T-helper 2 cell treated with Interferon-gamma antibody and Interleukin-4, amounts not matched to agents 5 μg/mL and 100 μg/mL, for 36 hours (primary cell): ENCODE data around the gene SUN5.

Experiments used
- DNase-seq: peaks from one replicate; pipeline ENCODE4 v3.0.0; 2021; ENCODE audit warnings: low spot score
- H3K27ac Mint-ChIP-seq: one replicate; pipeline ENCODE4 v1.8.0; 2021; ENCODE audit warnings: mild to moderate bottlenecking, mixed read lengths
- H3K27me3 Mint-ChIP-seq: one replicate; pipeline ENCODE4 v1.8.0; 2021; ENCODE audit warnings: low read depth, mixed read lengths
- H3K36me3 Mint-ChIP-seq: one replicate; pipeline ENCODE4 v1.8.0; 2021; ENCODE audit warnings: low read depth, mixed read lengths
- H3K4me1 Mint-ChIP-seq: one replicate; pipeline ENCODE4 v1.8.0; 2021; ENCODE audit warnings: low read depth, mixed read lengths
- H3K4me3 Mint-ChIP-seq: one replicate; pipeline ENCODE4 v1.8.0; 2022; ENCODE audit warnings: mild to moderate bottlenecking, moderate library complexity, mixed read lengths
- H3K9me3 Mint-ChIP-seq: one replicate; pipeline ENCODE4 v1.8.0; 2021; ENCODE audit warnings: mixed read lengths

Gene SUN5

DNA sequence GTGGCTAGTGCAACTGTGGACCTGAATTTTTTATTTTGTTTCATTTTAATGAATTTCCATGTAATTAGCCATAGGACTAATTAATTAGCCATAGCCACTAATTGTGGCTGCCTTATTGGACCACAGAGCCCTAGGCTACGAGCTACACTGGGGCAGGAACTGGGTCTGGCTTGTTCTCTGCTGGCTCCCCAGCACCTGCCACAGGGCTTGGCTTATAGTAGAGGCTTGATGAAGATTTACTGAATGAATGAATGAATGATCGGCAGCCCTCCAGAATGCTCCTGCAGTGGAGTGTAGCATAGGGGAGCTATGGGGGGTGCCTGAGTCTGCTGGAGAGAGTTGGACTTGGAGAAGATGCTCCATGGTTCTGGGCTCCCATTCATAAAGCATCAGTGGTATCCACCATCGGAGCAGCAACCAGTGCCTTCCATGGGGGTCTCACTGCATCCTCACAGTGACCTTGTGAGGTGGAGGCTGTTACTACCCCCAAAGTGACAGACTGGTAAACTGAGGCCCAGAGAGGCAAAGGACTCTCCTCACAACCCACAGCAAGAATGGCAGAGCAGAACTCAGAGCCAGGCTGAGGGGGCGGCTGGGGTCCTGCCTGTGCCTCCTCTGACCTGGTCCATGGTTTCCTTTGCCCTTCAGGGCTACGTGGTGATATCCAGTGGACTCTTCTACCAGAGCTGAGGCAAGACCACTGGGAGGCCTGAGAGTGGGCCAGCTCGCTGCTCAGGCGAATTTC, 18.6 kb upstream of the SUN5 start:
- Mint-ChIP-seq H3K4me3 (no peak overlapping the region), H3K9me3 (no peaks in the 10 kb centered on the region), H3K27ac (no peak overlapping the region), H3K36me3 (no peaks in the 10 kb centered on the region), H3K4me1 (no peaks in the 10 kb centered on the region), H3K27me3 (no peaks in the 10 kb centered on the region)
- no peak for DNase-seq

GRCh38 chr20:33022289-33022688, 18.1 kb upstream of the SUN5 start:
- no peak for DNase-seq
- Mint-ChIP-seq H3K9me3 (no peaks in the 10 kb centered on the region), H3K4me1 (no peaks in the 10 kb centered on the region), H3K27ac (no peak overlapping the region), H3K36me3 (no peaks in the 10 kb centered on the region), H3K27me3 (peaks cover 3% of the 10 kb centered on the region), H3K4me3 (no peak overlapping the region)

GRCh38 chr20:33021879-33022278, 17.6 kb upstream of the SUN5 start:
- Mint-ChIP-seq H3K4me3 (no peak overlapping the region), H3K27ac (no peak overlapping the region), H3K9me3 (no peaks in the 10 kb centered on the region), H3K4me1 (no peaks in the 10 kb centered on the region), H3K36me3 (no peaks in the 10 kb centered on the region), H3K27me3 (peaks cover 3% of the 10 kb centered on the region)
- no peak for DNase-seq

DNA sequence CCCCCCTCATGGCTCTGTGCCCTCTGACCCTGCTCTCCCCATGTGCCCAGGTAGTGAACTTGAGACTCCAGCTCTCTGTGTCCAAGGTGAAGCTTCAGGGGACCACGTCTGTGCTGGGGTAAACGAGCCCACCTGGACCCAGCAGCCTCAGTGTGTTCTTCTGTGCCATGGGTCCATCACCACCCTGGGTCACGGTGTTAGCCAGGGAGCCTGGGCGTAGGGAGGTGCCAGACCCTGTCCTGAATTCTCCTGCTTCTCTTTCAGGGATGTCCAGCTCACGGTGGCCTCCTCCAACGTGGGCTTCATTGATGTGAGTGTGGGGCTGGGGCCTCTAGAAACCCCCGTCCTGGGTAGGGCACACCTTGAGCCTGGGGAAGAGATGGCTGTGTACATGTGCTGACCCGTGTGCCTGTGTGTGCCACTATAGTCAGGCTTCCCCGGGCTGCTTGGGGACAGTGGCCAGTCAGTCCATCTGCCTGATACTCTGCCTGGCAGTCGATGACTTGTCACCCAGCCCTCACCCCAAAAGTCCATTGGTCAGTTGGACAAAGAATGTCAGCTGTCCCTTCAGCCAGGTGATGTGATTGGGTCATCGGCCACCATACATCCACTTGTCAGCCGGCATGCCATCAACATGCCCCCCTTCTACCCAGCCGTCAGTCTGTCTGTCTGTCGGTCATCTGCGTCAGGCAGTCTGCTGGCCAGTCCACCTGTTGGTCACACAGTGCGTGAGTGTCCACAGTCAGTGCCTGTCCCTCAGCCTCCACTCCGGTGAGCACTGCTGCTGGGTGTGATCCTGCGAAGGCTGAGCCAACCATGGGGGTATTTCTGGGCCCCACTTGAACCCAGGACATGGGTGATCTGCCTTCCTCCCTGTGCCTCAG, 16.3 kb upstream of the SUN5 start:
- DNase-seq = no peak
- no peaks in the 10 kb centered on the region for H3K36me3 Mint-ChIP-seq
- no peak overlapping the region for H3K4me3 Mint-ChIP-seq
- peaks cover 7% of the 10 kb centered on the region for H3K27me3 Mint-ChIP-seq
- no peak overlapping the region for H3K27ac Mint-ChIP-seq
- no peaks in the 10 kb centered on the region for H3K4me1 Mint-ChIP-seq
- H3K9me3 Mint-ChIP-seq = no peaks in the 10 kb centered on the region

- Mint-ChIP-seq H3K27ac (no peak overlapping the region), H3K27me3 (peaks cover 8% of the 10 kb centered on the region), H3K4me3 (no peak overlapping the region), H3K9me3 (no peaks in the 10 kb centered on the region), H3K4me1 (no peaks in the 10 kb centered on the region), H3K36me3 (no peaks in the 10 kb centered on the region)
- no peak for DNase-seq
Observed at GRCh38 chr20:33019465-33020277, 15.4 kb upstream of the SUN5 start.

DNA sequence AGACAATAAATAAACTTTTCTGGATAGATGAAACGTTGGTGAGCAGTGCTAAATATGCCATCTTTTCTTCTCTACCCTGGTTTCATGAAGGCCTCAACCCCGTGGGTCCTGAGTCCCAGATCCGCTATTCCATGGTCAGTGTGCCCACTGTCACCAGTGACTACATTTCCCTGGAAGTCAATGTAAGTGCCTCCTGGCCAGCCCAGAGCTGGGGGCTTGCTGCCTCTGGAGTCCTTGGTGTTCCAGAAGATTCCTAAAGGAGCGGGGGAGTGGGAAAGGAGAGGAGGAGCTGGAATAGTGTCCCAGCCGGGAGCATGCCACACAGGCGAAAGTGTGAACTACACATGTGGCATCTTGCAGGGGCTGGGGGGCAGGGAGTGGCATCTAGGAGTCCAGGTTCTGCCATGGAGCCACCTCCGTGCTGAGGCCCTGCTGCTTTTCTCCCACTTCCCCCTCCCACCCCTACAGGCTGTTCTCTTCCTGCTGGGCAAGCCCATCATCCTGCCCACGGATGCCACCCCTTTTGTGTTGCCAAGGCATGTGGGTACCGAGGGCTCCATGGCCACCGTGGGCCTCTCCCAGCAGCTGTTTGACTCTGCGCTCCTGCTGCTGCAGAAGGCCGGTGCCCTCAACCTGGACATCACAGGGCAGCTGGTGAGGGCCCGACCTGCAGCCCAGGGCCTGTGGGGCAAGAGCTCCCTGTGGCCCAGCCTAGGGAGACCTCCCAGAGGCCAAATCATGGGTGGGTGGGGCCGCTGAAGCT, 14.1 kb upstream of the SUN5 start:
- no peaks in the 10 kb centered on the region for H3K36me3 Mint-ChIP-seq
- no peaks in the 10 kb centered on the region for H3K4me1 Mint-ChIP-seq
- H3K27me3 Mint-ChIP-seq = peaks cover 8% of the 10 kb centered on the region
- no peak overlapping the region for H3K27ac Mint-ChIP-seq
- H3K4me3 Mint-ChIP-seq = no peak overlapping the region
- no peak for DNase-seq
- H3K9me3 Mint-ChIP-seq = no peaks in the 10 kb centered on the region

DNA sequence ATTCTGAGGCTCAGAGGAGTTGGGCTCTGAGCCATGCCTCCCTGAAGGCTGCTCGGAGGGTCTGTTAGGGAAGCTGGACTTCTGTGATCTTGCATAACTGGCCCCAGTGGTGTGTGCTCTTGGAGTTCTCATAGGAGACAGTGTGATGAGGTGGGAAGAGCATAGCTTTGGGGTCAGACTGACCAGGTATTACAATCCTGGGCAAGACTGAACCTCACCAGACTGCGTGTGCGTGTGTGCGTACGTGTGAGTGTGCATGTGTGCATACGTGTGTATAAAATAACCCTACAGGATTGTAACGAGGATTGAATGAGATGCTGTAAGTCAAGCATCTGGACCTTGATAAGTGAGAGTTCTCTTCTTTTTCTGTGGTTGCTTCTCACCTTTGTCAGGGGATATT, 13.3 kb upstream of the SUN5 start:
- Mint-ChIP-seq H3K4me3 (no peak overlapping the region), H3K27me3 (peaks cover 8% of the 10 kb centered on the region), H3K4me1 (no peaks in the 10 kb centered on the region), H3K36me3 (no peaks in the 10 kb centered on the region), H3K9me3 (no peaks in the 10 kb centered on the region), H3K27ac (no peak overlapping the region)
- DNase-seq = no peak

- Mint-ChIP-seq H3K4me3 (no peak overlapping the region), H3K4me1 (no peaks in the 10 kb centered on the region), H3K9me3 (no peaks in the 10 kb centered on the region), H3K27ac (no peak overlapping the region), H3K36me3 (no peaks in the 10 kb centered on the region), H3K27me3 (peaks cover 8% of the 10 kb centered on the region)
- no peak for DNase-seq
Observed at GRCh38 chr20:33016581-33017109, 12.4 kb upstream of the SUN5 start.

- H3K4me1 Mint-ChIP-seq = no peaks in the 10 kb centered on the region
- no peaks in the 10 kb centered on the region for H3K36me3 Mint-ChIP-seq
- H3K9me3 Mint-ChIP-seq = no peaks in the 10 kb centered on the region
- no peak overlapping the region for H3K27ac Mint-ChIP-seq
- peaks cover 8% of the 10 kb centered on the region for H3K27me3 Mint-ChIP-seq
- DNase-seq = no peak
- no peak overlapping the region for H3K4me3 Mint-ChIP-seq
Observed at GRCh38 chr20:33015700-33016580, 11.7 kb upstream of the SUN5 start.

DNA sequence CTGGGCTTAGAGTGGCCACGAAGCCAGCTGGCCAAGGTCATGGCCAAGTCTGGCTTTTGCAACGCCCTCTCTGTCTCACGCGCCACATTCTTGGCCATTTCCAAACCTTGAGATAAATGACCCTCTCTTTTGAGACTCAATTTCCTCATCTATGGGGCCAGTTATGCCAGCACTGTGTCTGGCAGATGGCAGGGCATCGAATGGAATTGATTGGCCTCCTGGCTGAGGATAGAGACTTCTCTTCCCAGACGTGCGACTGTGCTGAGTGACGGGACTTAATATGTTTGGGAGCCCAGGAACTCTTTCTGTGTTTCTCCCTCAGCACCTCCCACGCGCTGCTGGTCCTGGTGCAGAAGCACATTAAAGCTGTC, 10.9 kb upstream of the SUN5 start:
- no peak for DNase-seq
- no peaks in the 10 kb centered on the region for H3K9me3 Mint-ChIP-seq
- no peak overlapping the region for H3K4me3 Mint-ChIP-seq
- no peaks in the 10 kb centered on the region for H3K36me3 Mint-ChIP-seq
- H3K27me3 Mint-ChIP-seq = peaks cover 8% of the 10 kb centered on the region
- no peaks in the 10 kb centered on the region for H3K4me1 Mint-ChIP-seq
- H3K27ac Mint-ChIP-seq = no peak overlapping the region

DNA sequence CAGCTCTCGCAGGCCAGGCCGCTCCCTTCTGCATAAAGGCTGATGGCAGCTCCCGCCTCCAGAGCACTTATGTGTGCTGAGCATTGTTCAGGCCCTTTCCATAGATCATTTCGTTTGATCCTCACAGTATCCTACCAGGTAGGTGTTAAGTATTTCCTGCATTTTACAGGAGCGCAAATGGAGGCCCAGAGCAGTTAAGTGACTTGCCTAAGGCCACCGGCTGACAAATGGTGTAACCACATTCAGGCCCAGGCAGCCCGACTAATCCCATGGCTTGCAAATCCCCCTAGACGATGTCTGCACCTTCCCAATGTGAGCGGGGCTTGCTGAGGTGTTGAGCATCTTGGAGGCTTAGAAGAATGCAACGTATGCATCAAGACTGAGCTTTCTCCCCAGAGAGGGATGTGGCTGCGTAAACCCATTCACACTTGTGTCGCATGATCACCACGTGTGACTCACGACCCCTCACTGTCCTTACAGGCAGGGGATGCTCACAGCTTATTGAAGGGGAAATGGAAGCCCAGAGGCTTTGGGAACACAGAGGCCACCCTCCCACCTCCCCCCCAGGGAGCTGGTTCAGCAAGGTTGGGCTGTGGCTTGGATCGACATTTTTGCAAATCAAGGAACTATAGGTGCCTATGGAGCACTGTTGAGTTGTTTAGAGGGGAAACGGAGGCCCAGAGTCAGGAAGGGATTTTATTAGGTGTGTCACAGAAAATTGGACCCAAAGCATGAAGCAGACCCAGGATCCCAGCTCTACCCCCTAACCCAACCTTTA, 10.3 kb upstream of the SUN5 start:
- Mint-ChIP-seq H3K4me1 (no peaks in the 10 kb centered on the region), H3K36me3 (no peaks in the 10 kb centered on the region), H3K9me3 (no peaks in the 10 kb centered on the region), H3K27ac (no peak overlapping the region), H3K27me3 (peaks cover 8% of the 10 kb centered on the region), H3K4me3 (no peak overlapping the region)
- DNase-seq = no peak

DNA sequence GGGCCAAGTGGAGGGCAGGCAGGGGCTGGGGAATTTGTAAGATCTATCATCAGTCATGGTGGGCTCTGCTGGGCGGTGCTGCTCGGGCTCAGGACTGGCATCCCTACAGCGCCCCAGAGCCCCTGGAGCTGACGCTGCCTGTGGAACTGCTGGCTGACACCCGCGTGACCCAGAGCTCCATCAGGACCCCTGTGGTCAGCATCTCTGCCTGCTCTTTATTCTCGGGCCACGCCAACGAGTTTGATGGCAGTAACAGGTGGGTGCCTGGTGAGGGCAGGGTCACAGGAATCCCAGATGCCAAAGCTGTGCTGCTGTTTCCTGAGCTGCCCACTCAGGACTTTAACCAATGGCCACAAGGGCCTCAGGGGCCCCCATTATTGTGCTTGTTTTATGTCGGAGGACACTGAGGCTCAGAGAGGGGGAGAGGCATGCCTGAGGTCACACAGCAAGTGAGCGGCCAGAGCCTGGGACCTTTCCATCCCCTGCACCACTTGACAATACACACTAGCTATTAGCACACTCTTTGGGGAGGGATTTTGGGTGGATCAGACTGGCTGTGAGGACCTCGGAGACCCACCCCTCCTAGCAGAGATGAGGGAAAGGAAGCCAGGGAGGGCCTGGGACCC, 9.6 kb upstream of the SUN5 start:
- no peaks in the 10 kb centered on the region for H3K9me3 Mint-ChIP-seq
- no peaks in the 10 kb centered on the region for H3K4me1 Mint-ChIP-seq
- no peaks in the 10 kb centered on the region for H3K36me3 Mint-ChIP-seq
- no peak overlapping the region for H3K27ac Mint-ChIP-seq
- DNase-seq = no peak
- H3K4me3 Mint-ChIP-seq = no peak overlapping the region
- peaks cover 8% of the 10 kb centered on the region for H3K27me3 Mint-ChIP-seq
